HG02571 (cell line): ENCODE measurements around the gene COL11A1.
"Not testable (repeated sequence)": the region's sequence is repeated elsewhere in the genome, so short reads cannot be mapped to it uniquely, and the experiment has no call there.

ENCODE experiments used
- ATAC-seq: cut with Tn5 transposase; IDR thresholded peaks from one replicate; pipeline ENCODE4 v1.9.1; 2021; ENCODE audit warnings: mild to moderate bottlenecking, moderate library complexity; ENCODE audit not compliant: unreplicated experiment

Gene COL11A1

GRCh38 chr1:102838016-102838415 lies 270.3 kb downstream of the COL11A1 start:
- no peak for ATAC-seq

- ATAC-seq, result no peak
Observed at GRCh38 chr1:102837551-102837950, 270.8 kb downstream of the COL11A1 start.

GRCh38 chr1:102836991-102837390 lies 271.3 kb downstream of the COL11A1 start:
- ATAC-seq, result no peak

DNA sequence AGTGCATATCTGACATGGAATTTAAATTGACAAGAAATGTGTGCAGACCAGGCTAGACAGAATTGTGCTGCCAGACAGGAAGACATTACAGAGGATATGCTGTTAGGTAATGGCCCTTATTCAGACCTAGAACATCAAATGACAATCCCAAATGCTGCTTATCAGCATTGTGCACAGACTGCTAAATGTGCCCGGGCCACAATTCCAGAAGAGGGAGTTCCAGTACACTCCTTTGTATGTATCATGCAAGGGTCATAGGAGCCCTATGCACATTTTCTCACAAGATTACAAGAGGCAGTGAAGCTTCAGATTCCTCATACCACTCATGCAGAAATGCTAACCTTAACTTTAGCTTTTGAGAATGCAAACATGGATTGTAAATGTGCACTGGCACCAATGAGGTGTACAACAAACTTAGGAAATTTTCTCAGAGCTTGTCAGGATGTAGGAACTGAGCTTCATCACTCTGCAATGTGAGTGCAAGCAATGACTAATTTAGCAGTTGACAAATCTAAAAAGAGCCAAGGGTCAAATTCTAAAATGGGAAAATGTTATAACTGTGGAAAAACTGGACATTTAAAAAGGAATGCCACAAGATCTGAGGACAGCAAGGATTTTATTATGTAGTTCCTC lies 273.5 kb downstream of the COL11A1 start:
- no peak for ATAC-seq

GRCh38 chr1:102833151-102833550 lies 275.2 kb downstream of the COL11A1 start:
- no peak for ATAC-seq

- ATAC-seq, result not testable (repeated sequence)
Observed at GRCh38 chr1:102826706-102827105, 281.6 kb downstream of the COL11A1 start.
